Muscle of leg (tissue), 11 donors: ENCODE data around the gene PEF1. TPM values are rescaled to one million over a fixed set of nuclear protein-coding genes. Genes with fewer than 3 reads are reported as not detected.

Experiments
- DNase-seq: peaks from one replicate; pipeline ENCODE4 v3.0.0; 2013
- H3K27ac ChIP-seq: one replicate; pipeline ENCODE4 v1.5.1; 2013; ENCODE audit warnings: mild to moderate bottlenecking, low read length, control low read depth
- H3K27me3 ChIP-seq: one replicate; pipeline ENCODE4 v1.6.1; 2013; ENCODE audit warnings: low read length; ENCODE audit not compliant: control insufficient read depth, insufficient read depth
- H3K36me3 ChIP-seq: one replicate; pipeline ENCODE4 v1.6.1; 2013; ENCODE audit warnings: low read length; ENCODE audit not compliant: control insufficient read depth, insufficient read depth
- H3K4me1 ChIP-seq: one replicate; pipeline ENCODE4 v1.6.1; 2013; ENCODE audit warnings: low read length; ENCODE audit not compliant: control insufficient read depth, insufficient read depth
- H3K4me3 ChIP-seq: one replicate; pipeline ENCODE4 v1.5.1; 2013; ENCODE audit warnings: low read length, control low read depth
- H3K9me3 ChIP-seq: replicated peaks from 2 replicates; pipeline ENCODE4 v1.6.1; 2013; ENCODE audit warnings: low read depth, low read length; ENCODE audit not compliant: control insufficient read depth
- WGBS: methylation state at CpG from one replicate; pipeline ENCODE4 v1.1.5; 2013; ENCODE audit warnings: missing lambda C conversion rate; ENCODE audit not compliant: insufficient coverage; 5-methylcytosine and 5-hydroxymethylcytosine counted together
- polyA plus RNA-seq, 8 donors: library from polyadenylated mRNA; unstranded; fragments of 120-200 nt; gene quantifications; one replicate each; pipeline versions ENCODE4 v1.2.1 to v1.2.3, GENCODE V29; 2013; ENCODE audit warnings: inconsistent platforms in 1 of 8, low replicate concordance in 1 of 8; ENCODE audit not compliant: insufficient read length in 8 of 8, insufficient read depth in 1 of 8
- total RNA-seq: library from RNA; stranded (reverse); fragments of 120-200 nt; gene quantifications from one replicate; pipeline ENCODE4 v1.2.4, GENCODE V29; 2013

PEF1 gene
- total and polyA plus RNA-seq, 9 donors: 34.2 to 46.6 (median 42.2) TPM

GRCh38 chr1:31617916-31618746 lies 26.5 kb downstream of the PEF1 start:
- Histone ChIP-seq H3K4me3 (peak overlapping the region; percentile 45), H3K36me3 (no peaks in the 10 kb centered on the region), H3K27ac (no peak overlapping the region), H3K27me3 (peaks cover 34% of the 10 kb centered on the region), H3K9me3 (no peaks in the 10 kb centered on the region), H3K4me1 (peaks cover 9% of the 10 kb centered on the region)
- WGBS: 11% methylated on average over 30 of the region's 56 CpGs
- peak; percentile 47 for DNase-seq

- peaks cover 9% of the 10 kb centered on the region for H3K4me1 ChIP-seq
- no peaks in the 10 kb centered on the region for H3K9me3 ChIP-seq
- no peak within 1 kb of the TSS for H3K27ac ChIP-seq
- H3K4me3 ChIP-seq: peak within 1 kb of the TSS; percentile 45
- H3K36me3 ChIP-seq: no peaks in the 10 kb centered on the region
- 3% methylated on average over 36 of the region's 48 CpGs for WGBS
- peaks cover 34% of the 10 kb centered on the region for H3K27me3 ChIP-seq
- no peak for DNase-seq
Observed at GRCh38 chr1:31617218-31617915, 27.3 kb downstream of the PEF1 start, which contains the start of gene HCRTR1. Gene HCRTR1, plus strand, starts transcription at chr1:31617689. Its CDS starts 1,504 bp downstream, at chr1:31619193.

- H3K36me3 ChIP-seq: no peaks in the 10 kb centered on the region
- WGBS: 74% methylated on average over 2 of the region's 2 CpGs
Observed at GRCh38 chr1:31615939-31616338, 28.7 kb downstream of the PEF1 start.

GRCh38 chr1:31615414-31615813 lies 29.3 kb downstream of the PEF1 start:
- Histone ChIP-seq H3K27me3 (peaks cover 34% of the 10 kb centered on the region), H3K36me3 (no peaks in the 10 kb centered on the region)

More at GRCh38 chr1:31615939-31616338, 28.7 kb downstream of the PEF1 start:
- no peaks in the 10 kb centered on the region for H3K9me3 ChIP-seq
- no peak for DNase-seq
- H3K4me1 ChIP-seq: peaks cover 9% of the 10 kb centered on the region
- H3K4me3 ChIP-seq: no peak overlapping the region
- H3K27ac ChIP-seq: no peak overlapping the region
- H3K27me3 ChIP-seq: peaks cover 34% of the 10 kb centered on the region

GRCh38 chr1:31614414-31615005 lies 30.2 kb downstream of the PEF1 start:
- no peak for DNase-seq
- no peaks in the 10 kb centered on the region for H3K9me3 ChIP-seq
- peaks cover 9% of the 10 kb centered on the region for H3K4me1 ChIP-seq
- no peak overlapping the region for H3K27ac ChIP-seq
- 62% methylated on average over 6 of the region's 8 CpGs for WGBS
- H3K4me3 ChIP-seq: no peak overlapping the region
- H3K36me3 ChIP-seq: no peaks in the 10 kb centered on the region
- peaks cover 33% of the 10 kb centered on the region for H3K27me3 ChIP-seq

More at GRCh38 chr1:31615414-31615813, 29.3 kb downstream of the PEF1 start:
- H3K4me3 ChIP-seq: no peak overlapping the region
- no peaks in the 10 kb centered on the region for H3K9me3 ChIP-seq
- peaks cover 9% of the 10 kb centered on the region for H3K4me1 ChIP-seq
- no peak overlapping the region for H3K27ac ChIP-seq
- WGBS: 70% methylated on average over 5 of the region's 6 CpGs
- DNase-seq: no peak

- no peaks in the 10 kb centered on the region for H3K36me3 ChIP-seq
- H3K4me1 ChIP-seq: no peaks in the 10 kb centered on the region
- no peak for DNase-seq
- no peaks in the 10 kb centered on the region for H3K9me3 ChIP-seq
- no peak overlapping the region for H3K4me3 ChIP-seq
- whole genome bisulfite sequencing: no CpG with 5 or more reads among the region's 1 CpG
- H3K27me3 ChIP-seq: no peaks in the 10 kb centered on the region
- H3K27ac ChIP-seq: no peak overlapping the region
Observed at GRCh38 chr1:31609514-31610118, 35.1 kb downstream of the PEF1 start.

GRCh38 chr1:31607360-31607759 lies 37.3 kb downstream of the PEF1 start:
- H3K4me1 ChIP-seq: no peaks in the 10 kb centered on the region
- H3K27ac ChIP-seq: no peak overlapping the region
- no peaks in the 10 kb centered on the region for H3K27me3 ChIP-seq
- no peaks in the 10 kb centered on the region for H3K9me3 ChIP-seq
- no peak for DNase-seq
- no peak overlapping the region for H3K4me3 ChIP-seq
- H3K36me3 ChIP-seq: no peaks in the 10 kb centered on the region
- 71% methylated on average over 1 of the region's 5 CpGs for WGBS

- Histone ChIP-seq H3K9me3 (no peaks in the 10 kb centered on the region), H3K4me3 (no peak overlapping the region), H3K27ac (no peak overlapping the region), H3K27me3 (no peaks in the 10 kb centered on the region), H3K36me3 (no peaks in the 10 kb centered on the region), H3K4me1 (no peaks in the 10 kb centered on the region)
- no peak for DNase-seq
- no CpG with 5 or more reads among the region's 4 CpGs for WGBS
Observed at GRCh38 chr1:31605908-31606427, 38.7 kb downstream of the PEF1 start.

GRCh38 chr1:31602081-31602480 lies 42.6 kb downstream of the PEF1 start:
- no CpG with 5 or more reads among the region's 2 CpGs for WGBS
- no peaks in the 10 kb centered on the region for H3K36me3 ChIP-seq
- no peaks in the 10 kb centered on the region for H3K27me3 ChIP-seq
- DNase-seq: no peak
- H3K4me3 ChIP-seq: no peak overlapping the region
- no peaks in the 10 kb centered on the region for H3K9me3 ChIP-seq
- H3K27ac ChIP-seq: no peak overlapping the region
- H3K4me1 ChIP-seq: no peaks in the 10 kb centered on the region
